Gastrocnemius medialis (tissue), 4 donors: ENCODE measurements around the gene FAM24A.

Experiments
- CTCF ChIP-seq, 5 experiments: fragments of 450-650 bp in 3 of 5; fragments of 200-600 bp in 2 of 5; sonication (generic) in 2 of 5; IDR thresholded peaks in 4 of 5; conservative IDR thresholded peaks in 1 of 5; 1 replicate in 4 of 5; 2 replicates in 1 of 5; pipeline ENCODE4 v1.5.1; 2016 to 2019; ENCODE audit warnings: antibody characterized with exemption in 5 of 5, mild to moderate bottlenecking in 3 of 5, moderate library complexity in 3 of 5
- POLR2A ChIP-seq, 2 donors: fragments of 450-650 bp; IDR thresholded peaks; one replicate each; pipeline ENCODE4 v1.6.1; 2017; ENCODE audit warnings: antibody characterized with exemption in 2 of 2, mild to moderate bottlenecking in 2 of 2, moderate library complexity in 2 of 2

DNA sequence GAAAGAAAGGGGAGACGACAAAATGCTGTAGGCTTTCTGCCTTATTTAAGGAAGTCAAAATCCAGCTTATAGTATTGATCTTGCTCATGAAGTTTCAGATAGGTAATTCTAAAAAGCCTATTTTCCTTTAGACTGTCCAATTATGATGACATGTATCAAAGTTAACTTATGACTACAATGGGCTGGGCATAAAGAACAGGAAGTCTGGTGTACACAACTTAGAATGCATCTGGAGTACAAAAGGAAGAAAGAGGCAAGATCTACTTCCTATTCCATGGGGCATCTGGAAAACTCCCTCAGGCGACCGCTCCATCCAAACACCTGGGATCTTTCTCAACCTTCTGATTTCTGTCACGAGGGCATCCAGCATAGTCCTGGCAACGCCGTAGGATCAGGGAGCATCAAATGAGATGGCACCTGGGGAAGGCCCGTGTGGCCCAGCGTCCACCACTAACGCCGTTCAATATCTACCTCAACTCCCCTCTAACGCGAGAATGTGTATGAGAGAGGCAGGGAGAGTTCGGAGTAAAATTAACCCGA is 31.5 kb upstream of the FAM24A start:
- TF ChIP-seq POLR2A (IDR thresholded peaks at IDR 0.05), result no peak
- no peak for TF ChIP-seq CTCF (IDR thresholded peaks at IDR 0.05 in 4 of 5, conservative IDR thresholded peaks at IDR 0.05 in 1 of 5)
